ENCODE results near the gene SUPT7L.
"Not testable (repeated sequence)": the region's sequence is repeated elsewhere in the genome, so short reads cannot be mapped to it uniquely, and the experiment has no call there.

Gene SUPT7L

GRCh38 chr2:27685577-27685976 is 22.2 kb upstream of the SUPT7L start:
- H3K4me3 ChIP-seq (ENCODE audit: extremely low read depth, insufficient read depth, low read length, poor library complexity, severe bottlenecking): no peak overlapping the region
- no peaks in the 10 kb centered on the region for H3K9me3 ChIP-seq (ENCODE audit: control insufficient read depth, low read length)

GRCh38 chr2:27685006-27685405 is 21.6 kb upstream of the SUPT7L start:
- H3K27ac ChIP-seq (ENCODE audit: low read depth, low read length, severe bottlenecking); H3K4me3 ChIP-seq (ENCODE audit: extremely low read depth, insufficient read depth, low read length, poor library complexity, severe bottlenecking); H3K9me3 ChIP-seq (ENCODE audit: control insufficient read depth, low read length): not testable (repeated sequence)
- peaks cover 22% of the 10 kb centered on the region for H3K4me1 ChIP-seq (ENCODE audit: control insufficient read depth, insufficient read depth, low read length, poor library complexity, severe bottlenecking)
- no CpG with 5 or more reads among the region's 1 CpG for WGBS, 2 experiments (ENCODE audit: insufficient coverage in 2 of 2)
- peaks cover 59% of the 10 kb centered on the region for H3K36me3 ChIP-seq (ENCODE audit: control insufficient read depth, insufficient read depth, low read length)

More at GRCh38 chr2:27685577-27685976, 22.2 kb upstream of the SUPT7L start:
- Histone ChIP-seq H3K36me3 (ENCODE audit: control insufficient read depth, insufficient read depth, low read length) (peaks cover 54% of the 10 kb centered on the region), H3K27ac (ENCODE audit: low read depth, low read length, severe bottlenecking) (no peak overlapping the region), H3K4me1 (ENCODE audit: control insufficient read depth, insufficient read depth, low read length, poor library complexity, severe bottlenecking) (peaks cover 22% of the 10 kb centered on the region)
- no CpG with 5 or more reads among the region's 3 CpGs for WGBS, 2 experiments (ENCODE audit: insufficient coverage in 2 of 2)

GRCh38 chr2:27683390-27684071 is 20.1 kb upstream of the SUPT7L start:
- Histone ChIP-seq H3K27ac (ENCODE audit: low read depth, low read length, severe bottlenecking) (peak overlapping the region; percentile 92), H3K36me3 (ENCODE audit: control insufficient read depth, insufficient read depth, low read length) (peaks cover 59% of the 10 kb centered on the region), H3K4me1 (ENCODE audit: control insufficient read depth, insufficient read depth, low read length, poor library complexity, severe bottlenecking) (peaks cover 22% of the 10 kb centered on the region), H3K9me3 (ENCODE audit: control insufficient read depth, low read length) (no peaks in the 10 kb centered on the region), H3K4me3 (ENCODE audit: extremely low read depth, insufficient read depth, low read length, poor library complexity, severe bottlenecking) (no peak overlapping the region)
- WGBS, 2 experiments (ENCODE audit: insufficient coverage in 2 of 2): 0 to 43% methylated on average over 1 to 3 of the region's 9 CpGs

- Histone ChIP-seq H3K36me3 (ENCODE audit: control insufficient read depth, insufficient read depth, low read length) (peaks cover 62% of the 10 kb centered on the region), H3K27ac (ENCODE audit: low read depth, low read length, severe bottlenecking) (peak overlapping the region; percentile 92), H3K4me1 (ENCODE audit: control insufficient read depth, insufficient read depth, low read length, poor library complexity, severe bottlenecking) (peaks cover 22% of the 10 kb centered on the region)
- H3K9me3 ChIP-seq (ENCODE audit: control insufficient read depth, low read length); H3K4me3 ChIP-seq (ENCODE audit: extremely low read depth, insufficient read depth, low read length, poor library complexity, severe bottlenecking): not testable (repeated sequence)
- 97 to 98% methylated on average over 3 to 5 of the region's 7 CpGs for WGBS, 2 experiments (ENCODE audit: insufficient coverage in 2 of 2)
These were observed 18.9 kb upstream of the SUPT7L start for GRCh38 chr2:27682334-27682771.

- peaks cover 61% of the 10 kb centered on the region for H3K36me3 ChIP-seq (ENCODE audit: control insufficient read depth, insufficient read depth, low read length)
- peaks cover 22% of the 10 kb centered on the region for H3K4me1 ChIP-seq (ENCODE audit: control insufficient read depth, insufficient read depth, low read length, poor library complexity, severe bottlenecking)
- 100% methylated on average over 1 of the region's 1 CpG; no CpG with 5 or more reads in 1 of the 2 experiments for WGBS, 2 experiments (ENCODE audit: insufficient coverage in 2 of 2)
- H3K27ac ChIP-seq (ENCODE audit: low read depth, low read length, severe bottlenecking): peak overlapping the region; percentile 92
- no peaks in the 10 kb centered on the region for H3K9me3 ChIP-seq (ENCODE audit: control insufficient read depth, low read length)
- no peak overlapping the region for H3K4me3 ChIP-seq (ENCODE audit: extremely low read depth, insufficient read depth, low read length, poor library complexity, severe bottlenecking)
These were observed 18.4 kb upstream of the SUPT7L start for GRCh38 chr2:27681841-27682240.

- Histone ChIP-seq H3K4me1 (ENCODE audit: control insufficient read depth, insufficient read depth, low read length, poor library complexity, severe bottlenecking) (peaks cover 22% of the 10 kb centered on the region), H3K9me3 (ENCODE audit: control insufficient read depth, low read length) (no peaks in the 10 kb centered on the region), H3K27ac (ENCODE audit: low read depth, low read length, severe bottlenecking) (peak overlapping the region; percentile 92), H3K36me3 (ENCODE audit: control insufficient read depth, insufficient read depth, low read length) (peaks cover 60% of the 10 kb centered on the region), H3K4me3 (ENCODE audit: extremely low read depth, insufficient read depth, low read length, poor library complexity, severe bottlenecking) (no peak overlapping the region)
- WGBS, 2 experiments (ENCODE audit: insufficient coverage in 2 of 2): 83% methylated on average over 2 of the region's 2 CpGs; no CpG with 5 or more reads in 1 of the 2 experiments
These were observed 17.2 kb upstream of the SUPT7L start for GRCh38 chr2:27680571-27680970.

- Histone ChIP-seq H3K4me1 (ENCODE audit: control insufficient read depth, insufficient read depth, low read length, poor library complexity, severe bottlenecking) (no peaks in the 10 kb centered on the region), H3K9me3 (ENCODE audit: control insufficient read depth, low read length) (no peaks in the 10 kb centered on the region), H3K27ac (ENCODE audit: low read depth, low read length, severe bottlenecking) (no peak overlapping the region), H3K36me3 (ENCODE audit: control insufficient read depth, insufficient read depth, low read length) (peaks cover 66% of the 10 kb centered on the region), H3K4me3 (ENCODE audit: extremely low read depth, insufficient read depth, low read length, poor library complexity, severe bottlenecking) (no peak overlapping the region)
- WGBS, 2 experiments (ENCODE audit: insufficient coverage in 2 of 2): 90 to 91% methylated on average over 2 to 3 of the region's 5 CpGs
These were observed 9.5 kb upstream of the SUPT7L start for GRCh38 chr2:27672723-27673486.

- Histone ChIP-seq H3K9me3 (ENCODE audit: control insufficient read depth, low read length) (no peaks in the 10 kb centered on the region), H3K36me3 (ENCODE audit: control insufficient read depth, insufficient read depth, low read length) (peaks cover 57% of the 10 kb centered on the region)
- no CpG with 5 or more reads among the region's 4 CpGs for WGBS, 2 experiments (ENCODE audit: insufficient coverage in 2 of 2)
These were observed 7.8 kb upstream of the SUPT7L start for GRCh38 chr2:27671235-27671634.

GRCh38 chr2:27667446-27667845 is 4.0 kb upstream of the SUPT7L start:
- Histone ChIP-seq H3K4me1 (ENCODE audit: control insufficient read depth, insufficient read depth, low read length, poor library complexity, severe bottlenecking) (peaks cover 12% of the 10 kb centered on the region), H3K36me3 (ENCODE audit: control insufficient read depth, insufficient read depth, low read length) (peaks cover 39% of the 10 kb centered on the region), H3K27ac (ENCODE audit: low read depth, low read length, severe bottlenecking) (no peak overlapping the region), H3K4me3 (ENCODE audit: extremely low read depth, insufficient read depth, low read length, poor library complexity, severe bottlenecking) (no peak overlapping the region), H3K9me3 (ENCODE audit: control insufficient read depth, low read length) (no peaks in the 10 kb centered on the region)
- WGBS, 2 experiments (ENCODE audit: insufficient coverage in 2 of 2): no CpG with 5 or more reads among the region's 1 CpG

More at GRCh38 chr2:27671235-27671634, 7.8 kb upstream of the SUPT7L start:
- Histone ChIP-seq H3K4me3 (ENCODE audit: extremely low read depth, insufficient read depth, low read length, poor library complexity, severe bottlenecking) (no peak overlapping the region), H3K27ac (ENCODE audit: low read depth, low read length, severe bottlenecking) (no peak overlapping the region), H3K4me1 (ENCODE audit: control insufficient read depth, insufficient read depth, low read length, poor library complexity, severe bottlenecking) (no peaks in the 10 kb centered on the region)

- peak overlapping the region; percentile 98 for H3K4me3 ChIP-seq (ENCODE audit: extremely low read depth, insufficient read depth, low read length, poor library complexity, severe bottlenecking)
- no peaks in the 10 kb centered on the region for H3K9me3 ChIP-seq (ENCODE audit: control insufficient read depth, low read length)
- WGBS, 2 experiments (ENCODE audit: insufficient coverage in 2 of 2): 86 to 87% methylated on average over 13 to 14 of the region's 16 CpGs
- H3K27ac ChIP-seq (ENCODE audit: low read depth, low read length, severe bottlenecking): no peak overlapping the region
- peaks cover 16% of the 10 kb centered on the region for H3K4me1 ChIP-seq (ENCODE audit: control insufficient read depth, insufficient read depth, low read length, poor library complexity, severe bottlenecking)
- peaks cover 50% of the 10 kb centered on the region for H3K36me3 ChIP-seq (ENCODE audit: control insufficient read depth, insufficient read depth, low read length)
These were observed 1.4 kb upstream of the SUPT7L start for GRCh38 chr2:27664622-27665363.
